Subcutaneous adipose tissue (tissue), 4 donors: ENCODE results near the gene CXCL16. TPM values are rescaled to one million over a fixed set of nuclear protein-coding genes. Genes with fewer than 3 reads are reported as not detected.

Experiments
- total RNA-seq, 4 donors: library from RNA; depleted of rRNA; stranded (reverse); fragments of >200 nt; gene quantifications; one replicate each; pipeline ENCODE4 v1.1.0, GENCODE V29; 2016
- TF ChIP-seq, protein P1 (sequence below): fragments of 450-650 bp; IDR thresholded peaks from one replicate; pipeline ENCODE4 v1.5.1; 2016; ENCODE audit warnings: low read depth, mild to moderate bottlenecking, control low read depth, antibody characterized with exemption, moderate library complexity

The CXCL16 gene
- total RNA-seq, 4 donors from 2014 or later: 9.0 to 108 (median 12.9) TPM

DNA sequence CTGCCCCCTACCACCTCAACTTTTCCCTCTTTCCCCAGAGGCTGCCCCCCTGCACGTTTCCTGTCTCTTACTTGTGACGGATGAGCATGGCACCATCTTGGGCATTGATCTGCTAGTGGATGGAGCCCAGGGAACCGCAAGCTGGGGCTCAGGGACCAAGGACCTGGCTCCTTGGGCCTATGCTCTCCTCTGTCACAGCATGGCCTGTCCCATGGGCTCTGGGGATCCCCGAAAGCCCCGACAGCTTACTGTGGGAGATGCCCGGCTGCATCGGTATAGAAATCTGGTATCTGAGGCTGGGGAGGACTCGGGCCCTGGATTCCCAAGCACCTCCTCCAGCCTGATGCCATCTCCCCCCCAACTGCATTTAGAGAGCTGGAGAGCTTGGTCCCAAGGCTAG lies 1.8 kb upstream of the CXCL16 start:
- TF ChIP-seq, protein P1, sequence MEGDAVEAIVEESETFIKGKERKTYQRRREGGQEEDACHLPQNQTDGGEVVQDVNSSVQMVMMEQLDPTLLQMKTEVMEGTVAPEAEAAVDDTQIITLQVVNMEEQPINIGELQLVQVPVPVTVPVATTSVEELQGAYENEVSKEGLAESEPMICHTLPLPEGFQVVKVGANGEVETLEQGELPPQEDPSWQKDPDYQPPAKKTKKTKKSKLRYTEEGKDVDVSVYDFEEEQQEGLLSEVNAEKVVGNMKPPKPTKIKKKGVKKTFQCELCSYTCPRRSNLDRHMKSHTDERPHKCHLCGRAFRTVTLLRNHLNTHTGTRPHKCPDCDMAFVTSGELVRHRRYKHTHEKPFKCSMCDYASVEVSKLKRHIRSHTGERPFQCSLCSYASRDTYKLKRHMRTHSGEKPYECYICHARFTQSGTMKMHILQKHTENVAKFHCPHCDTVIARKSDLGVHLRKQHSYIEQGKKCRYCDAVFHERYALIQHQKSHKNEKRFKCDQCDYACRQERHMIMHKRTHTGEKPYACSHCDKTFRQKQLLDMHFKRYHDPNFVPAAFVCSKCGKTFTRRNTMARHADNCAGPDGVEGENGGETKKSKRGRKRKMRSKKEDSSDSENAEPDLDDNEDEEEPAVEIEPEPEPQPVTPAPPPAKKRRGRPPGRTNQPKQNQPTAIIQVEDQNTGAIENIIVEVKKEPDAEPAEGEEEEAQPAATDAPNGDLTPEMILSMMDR: no peak

DNA sequence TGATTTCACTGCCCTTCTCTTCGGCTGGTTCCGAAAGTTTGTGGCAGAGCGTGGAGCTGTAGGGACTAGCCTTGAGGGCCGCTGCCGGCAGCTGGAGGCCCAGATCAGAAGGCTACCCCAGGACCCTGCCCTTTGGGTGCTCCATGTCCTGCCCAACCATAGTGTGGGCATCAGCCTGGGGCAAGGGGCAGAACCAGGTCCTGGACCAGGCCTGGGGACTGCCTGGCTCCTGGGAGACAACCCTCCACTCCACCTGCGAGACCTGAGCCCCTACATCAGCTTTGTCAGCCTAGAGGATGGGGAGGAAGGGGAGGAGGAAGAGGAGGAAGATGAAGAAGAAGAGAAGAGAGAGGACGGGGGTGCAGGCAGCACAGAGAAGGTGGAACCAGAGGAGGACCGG lies 856 bp upstream of the CXCL16 start:
- TF ChIP-seq, protein P1: no peak

DNA sequence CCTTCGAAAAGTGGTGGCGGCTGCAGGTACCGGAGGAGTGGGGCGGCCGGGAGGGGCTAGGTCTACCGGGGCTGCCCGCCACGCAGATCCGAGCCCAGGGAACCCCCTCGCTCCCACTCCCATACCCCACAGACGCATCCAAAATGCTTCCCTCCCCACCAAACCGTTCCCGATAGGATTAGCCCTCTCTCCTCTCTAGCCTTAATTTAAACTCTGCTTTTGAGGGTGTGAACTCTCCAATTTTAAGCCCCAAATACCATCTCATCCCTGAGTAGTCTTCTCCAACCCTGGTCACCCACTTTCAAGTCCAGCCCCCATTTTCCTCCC lies 260 bp upstream of the CXCL16 start:
- TF ChIP-seq, protein P1: no peak

DNA sequence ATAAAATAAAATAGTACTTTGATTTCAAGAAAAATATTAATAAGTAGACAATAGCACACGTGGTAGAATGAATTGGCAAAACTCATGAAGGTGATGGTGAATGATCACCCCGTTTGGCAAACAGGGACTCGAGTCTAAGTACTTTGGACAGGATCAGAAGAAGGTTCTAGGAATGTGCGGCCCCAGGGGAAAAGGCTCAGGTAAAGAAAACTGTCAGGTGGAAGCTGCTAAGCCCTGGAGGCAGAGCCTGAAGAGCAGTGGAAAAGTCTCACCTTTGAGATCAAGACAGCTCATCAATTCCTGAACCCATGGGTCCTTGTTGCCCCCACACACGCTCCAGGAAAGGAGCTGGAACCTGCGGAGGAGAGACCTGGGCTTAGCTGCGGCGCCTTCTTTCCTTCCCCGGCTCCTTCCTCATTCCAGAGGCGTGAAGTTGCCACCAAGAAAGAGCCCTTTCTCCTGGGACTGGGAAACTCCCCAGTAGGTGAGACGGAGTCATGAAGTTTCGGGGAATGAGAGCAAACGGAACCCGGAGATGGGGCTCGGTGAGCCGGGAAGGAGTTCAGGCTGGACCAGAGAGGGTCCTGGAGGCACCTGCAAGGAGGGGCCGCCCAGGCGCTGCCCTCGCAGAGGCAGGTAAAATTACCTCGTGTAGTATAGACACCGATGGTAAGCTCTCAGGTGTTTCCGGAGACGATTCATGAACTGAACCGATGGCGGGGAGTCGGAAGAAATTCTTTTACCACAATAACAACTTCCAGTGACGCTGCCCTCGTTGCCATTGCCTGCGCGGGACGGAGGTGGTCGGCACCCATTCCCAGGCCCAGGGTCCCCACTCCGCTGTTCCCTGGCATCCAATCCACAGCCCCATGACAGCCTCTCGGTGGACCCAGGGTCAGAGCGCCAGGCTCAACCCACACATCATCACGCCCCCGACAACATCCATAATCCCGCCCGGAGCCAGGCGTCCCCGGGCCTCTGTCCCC lies 1.3 kb downstream of the CXCL16 start:
- TF ChIP-seq, protein P1: no peak

DNA sequence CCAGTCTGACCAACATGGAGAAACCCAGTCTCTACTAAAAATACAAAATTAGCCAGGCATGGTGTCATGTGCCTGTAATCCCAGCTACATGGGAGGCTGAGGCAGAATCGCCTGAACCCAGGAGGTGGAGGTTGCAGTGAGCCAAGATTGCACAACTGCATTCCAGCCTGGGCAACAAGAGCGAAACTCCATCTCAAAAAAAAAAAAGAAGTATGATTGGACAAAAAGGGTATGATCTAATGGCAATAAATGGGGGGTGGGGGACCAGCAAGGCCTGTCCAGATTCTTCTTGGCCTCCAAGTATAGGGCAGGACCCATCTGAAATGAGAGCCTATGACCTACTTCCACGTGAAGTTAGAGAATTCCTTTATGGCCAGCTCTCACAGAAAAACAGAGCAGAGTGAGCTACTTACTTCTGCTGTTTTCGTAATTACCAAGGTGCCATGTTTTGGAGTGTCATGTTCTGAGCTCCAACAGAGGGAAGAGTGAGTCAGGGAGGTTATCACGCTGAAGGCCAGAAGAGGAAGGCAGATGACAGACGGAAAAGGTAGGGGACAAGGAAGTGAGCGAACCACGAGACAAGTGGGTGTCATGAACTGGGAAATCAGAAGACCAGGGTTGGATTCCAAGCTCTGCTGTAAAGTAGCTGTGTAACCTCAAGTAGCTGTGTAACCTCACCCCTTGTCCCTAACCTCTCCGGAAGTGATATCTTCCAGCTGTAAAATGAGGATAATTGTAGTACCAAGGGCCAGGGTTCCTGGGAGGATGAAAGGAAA lies 3.7 kb downstream of the CXCL16 start:
- TF ChIP-seq, protein P1: no peak

DNA sequence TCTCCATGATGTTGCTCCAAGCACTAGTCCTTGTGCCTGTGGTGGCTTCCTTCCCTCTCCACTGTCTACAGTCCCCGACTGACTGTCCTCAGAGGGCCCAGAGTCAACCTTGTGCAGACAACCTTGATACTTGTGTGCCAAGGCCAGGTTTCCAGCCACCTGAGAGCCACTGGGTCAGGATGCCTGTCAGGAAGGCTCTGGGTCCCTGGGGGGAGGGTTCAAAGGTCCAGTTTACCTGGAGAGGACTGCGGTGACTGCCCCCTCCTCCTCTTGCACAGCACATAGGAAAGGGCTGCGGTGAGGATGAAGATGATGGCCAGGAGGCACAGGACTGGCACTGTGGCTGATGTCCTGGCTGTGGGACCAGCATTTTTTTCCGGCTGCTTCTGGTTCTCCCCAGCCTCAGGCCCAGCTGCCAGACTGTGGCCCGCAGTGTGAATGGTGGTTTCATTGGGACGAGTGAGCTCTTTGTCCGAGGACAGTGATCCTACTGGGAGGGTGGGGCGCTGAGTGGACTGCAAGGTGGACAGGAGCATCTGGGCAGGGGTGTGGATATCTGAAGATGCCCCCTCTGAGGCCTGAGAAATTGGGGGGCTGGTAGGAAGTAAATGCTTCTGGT lies 4.8 kb downstream of the CXCL16 start:
- TF ChIP-seq, protein P1: no peak
